Nephron (organoid): Measurements from ENCODE around the gene MCCC1.

ENCODE experiments used
- H3K27ac Mint-ChIP-seq, 3 experiments: 2 replicates each; pipeline ENCODE4 v1.8.0; 2020; ENCODE audit warnings: mixed read lengths in 3 of 3, mild to moderate bottlenecking in 2 of 3, moderate library complexity in 1 of 3
- H3K27me3 Mint-ChIP-seq: 2 replicates; pipeline ENCODE4 v1.8.0; 2021; ENCODE audit warnings: low read depth, mild to moderate bottlenecking, moderate library complexity, mixed read lengths
- H3K36me3 Mint-ChIP-seq: 2 replicates; pipeline ENCODE4 v1.8.0; 2020; ENCODE audit warnings: low read depth, mixed read lengths
- H3K4me1 Mint-ChIP-seq: 2 replicates; pipeline ENCODE4 v1.8.0; 2020; ENCODE audit warnings: mixed read lengths
- H3K4me3 Mint-ChIP-seq, 3 experiments: 2 replicates each; pipeline ENCODE4 v1.8.0; 2020; ENCODE audit warnings: mild to moderate bottlenecking in 3 of 3, mixed read lengths in 3 of 3, moderate library complexity in 2 of 3
- H3K9me3 Mint-ChIP-seq: 2 replicates; pipeline ENCODE4 v1.8.0; 2020; ENCODE audit warnings: mixed read lengths
- CTCF ChIP-seq, 3 experiments: fragments of 200-600 bp; sonication (generic); IDR thresholded peaks; one replicate each; pipeline ENCODE4 v1.5.0; 2021; ENCODE audit warnings: antibody characterized with exemption in 3 of 3; ENCODE audit not compliant: unreplicated experiment in 3 of 3

Gene MCCC1

GRCh38 chr3:183018421-183019192 is 80.7 kb downstream of the MCCC1 start:
- no peak overlapping the region for H3K4me3 Mint-ChIP-seq
- H3K36me3 Mint-ChIP-seq, result peaks cover 56% of the 10 kb centered on the region
- no peak overlapping the region for H3K27ac Mint-ChIP-seq
- H3K4me1 Mint-ChIP-seq, result no peaks in the 10 kb centered on the region
- H3K27me3 Mint-ChIP-seq, result no peaks in the 10 kb centered on the region
- no peak for TF ChIP-seq CTCF (IDR thresholded peaks at IDR 0.05; ENCODE audit: unreplicated experiment in 3 of 3)
- H3K9me3 Mint-ChIP-seq, result no peaks in the 10 kb centered on the region

GRCh38 chr3:183015185-183015584 is 84.1 kb downstream of the MCCC1 start:
- no peaks in the 10 kb centered on the region for H3K27me3 Mint-ChIP-seq
- H3K9me3 Mint-ChIP-seq, result no peaks in the 10 kb centered on the region
- H3K4me1 Mint-ChIP-seq, result no peaks in the 10 kb centered on the region
- TF ChIP-seq CTCF (IDR thresholded peaks at IDR 0.05; ENCODE audit: unreplicated experiment in 3 of 3), result no peak
- H3K4me3 Mint-ChIP-seq, result no peak overlapping the region
- no peak overlapping the region for H3K27ac Mint-ChIP-seq
- H3K36me3 Mint-ChIP-seq, result peaks cover 42% of the 10 kb centered on the region

- no peaks in the 10 kb centered on the region for H3K9me3 Mint-ChIP-seq
- no peaks in the 10 kb centered on the region for H3K27me3 Mint-ChIP-seq
- H3K4me3 Mint-ChIP-seq, result no peak overlapping the region
- no peak for TF ChIP-seq CTCF (IDR thresholded peaks at IDR 0.05; ENCODE audit: unreplicated experiment in 3 of 3)
- H3K36me3 Mint-ChIP-seq, result peaks cover 29% of the 10 kb centered on the region
- H3K27ac Mint-ChIP-seq, result no peak overlapping the region
- no peaks in the 10 kb centered on the region for H3K4me1 Mint-ChIP-seq
Observed at GRCh38 chr3:183013856-183014255, 85.4 kb downstream of the MCCC1 start.

- TF ChIP-seq CTCF (IDR thresholded peaks at IDR 0.05; ENCODE audit: unreplicated experiment in 3 of 3), result no peak
- no peak overlapping the region for H3K4me3 Mint-ChIP-seq
- H3K27ac Mint-ChIP-seq, result no peak overlapping the region
- no peaks in the 10 kb centered on the region for H3K4me1 Mint-ChIP-seq
- H3K36me3 Mint-ChIP-seq, result peaks cover 23% of the 10 kb centered on the region
- H3K9me3 Mint-ChIP-seq, result no peaks in the 10 kb centered on the region
- H3K27me3 Mint-ChIP-seq, result no peaks in the 10 kb centered on the region
Observed at GRCh38 chr3:183013074-183013473, 86.2 kb downstream of the MCCC1 start.

- H3K27ac Mint-ChIP-seq, result no peak overlapping the region
- H3K9me3 Mint-ChIP-seq, result no peaks in the 10 kb centered on the region
- no peak for TF ChIP-seq CTCF (IDR thresholded peaks at IDR 0.05; ENCODE audit: unreplicated experiment in 3 of 3)
- H3K36me3 Mint-ChIP-seq, result peaks cover 11% of the 10 kb centered on the region
- no peak overlapping the region for H3K4me3 Mint-ChIP-seq
- no peaks in the 10 kb centered on the region for H3K4me1 Mint-ChIP-seq
- H3K27me3 Mint-ChIP-seq, result no peaks in the 10 kb centered on the region
Observed at GRCh38 chr3:183008800-183009199, 90.5 kb downstream of the MCCC1 start.

GRCh38 chr3:183008303-183008702 is 91.0 kb downstream of the MCCC1 start:
- Mint-ChIP-seq H3K27ac (no peak overlapping the region), H3K4me1 (no peaks in the 10 kb centered on the region), H3K4me3 (no peak overlapping the region), H3K9me3 (no peaks in the 10 kb centered on the region), H3K36me3 (peaks cover 11% of the 10 kb centered on the region), H3K27me3 (no peaks in the 10 kb centered on the region)
- TF ChIP-seq CTCF (IDR thresholded peaks at IDR 0.05; ENCODE audit: unreplicated experiment in 3 of 3), result no peak
